GM12864 (cell line): ENCODE measurements around the gene CBLN4.

Experiments used
- DNase-seq: peaks from one replicate; pipeline ENCODE4 v3.0.0-alpha.2; 2011; ENCODE audit warnings: low read depth
- H3K4me3 ChIP-seq: 2 replicates; pipeline ENCODE4 v1.5.1; 2011; ENCODE audit warnings: mild to moderate bottlenecking, low read depth, low read length, control low read depth
- TF ChIP-seq, protein P1 (sequence below): IDR thresholded peaks from 2 replicates; pipeline ENCODE4 v1.5.1; 2011; ENCODE audit warnings: low read depth, mild to moderate bottlenecking, moderate library complexity, low read length, control low read depth, inconsistent platforms; ENCODE audit errors: missing control alignments

The CBLN4 gene

DNA sequence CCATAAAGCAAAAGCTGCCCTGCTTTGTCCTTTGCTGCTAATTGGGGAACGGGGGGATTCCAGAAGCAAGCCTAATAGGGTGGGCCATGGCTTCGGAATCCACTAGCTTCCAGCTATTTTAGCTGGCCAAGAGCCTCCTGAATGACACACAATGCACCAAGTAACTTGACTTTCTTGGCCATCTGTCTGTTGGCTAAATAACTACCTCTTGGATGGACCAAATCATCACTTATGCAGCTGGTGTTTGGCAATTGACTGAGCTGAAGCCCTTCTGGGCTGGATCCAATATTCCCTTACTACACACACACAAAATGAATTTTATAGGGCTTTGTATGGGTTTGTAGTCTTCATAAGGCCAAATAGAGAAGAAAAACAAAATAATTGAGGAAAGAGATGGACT, 8.8 kb upstream of the CBLN4 start:
- H3K4me3 ChIP-seq: no peak overlapping the region
- no peak for DNase-seq

DNA sequence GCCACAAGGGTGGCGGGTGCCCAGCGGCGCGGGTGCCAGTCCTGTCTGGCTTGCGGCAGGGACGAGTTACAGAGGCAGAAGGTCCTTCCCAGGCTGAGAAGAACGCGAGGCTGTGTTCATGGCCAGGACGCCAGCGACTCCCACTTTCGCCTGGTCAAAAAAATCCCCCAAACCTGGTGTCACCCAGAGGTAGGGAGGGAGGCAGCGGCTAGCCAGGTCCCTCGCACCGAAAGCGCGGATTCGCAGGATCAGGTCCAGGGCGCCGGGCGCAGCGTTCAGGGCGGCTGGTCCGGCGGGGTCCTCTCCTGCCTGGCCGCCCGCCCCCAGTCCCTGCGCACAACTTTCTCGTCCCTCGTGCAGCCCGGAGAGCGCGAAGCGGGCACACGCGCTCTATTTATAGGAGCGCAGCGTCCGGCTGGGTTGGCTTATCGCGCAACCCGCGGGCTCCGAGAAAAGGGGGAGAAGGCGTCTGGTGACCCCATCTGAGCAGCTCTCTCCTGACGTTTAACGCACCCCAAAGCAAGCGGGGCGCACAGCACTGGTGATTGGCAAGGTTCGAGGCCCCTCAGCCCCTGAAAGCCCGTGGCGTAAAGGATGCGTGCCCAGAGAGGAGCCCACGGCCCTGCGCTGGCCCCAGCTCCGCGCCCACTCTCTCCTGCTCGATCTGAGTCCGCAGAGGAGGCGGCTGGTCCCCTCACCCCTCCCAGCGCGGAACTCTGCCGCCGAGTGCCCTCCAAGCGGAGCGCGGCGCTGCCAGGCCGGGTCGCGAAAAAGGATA, 519 bp downstream of the CBLN4 start:
- DNase-seq: no peak
- H3K4me3 ChIP-seq: no peak overlapping the region
- TF ChIP-seq, protein P1, sequence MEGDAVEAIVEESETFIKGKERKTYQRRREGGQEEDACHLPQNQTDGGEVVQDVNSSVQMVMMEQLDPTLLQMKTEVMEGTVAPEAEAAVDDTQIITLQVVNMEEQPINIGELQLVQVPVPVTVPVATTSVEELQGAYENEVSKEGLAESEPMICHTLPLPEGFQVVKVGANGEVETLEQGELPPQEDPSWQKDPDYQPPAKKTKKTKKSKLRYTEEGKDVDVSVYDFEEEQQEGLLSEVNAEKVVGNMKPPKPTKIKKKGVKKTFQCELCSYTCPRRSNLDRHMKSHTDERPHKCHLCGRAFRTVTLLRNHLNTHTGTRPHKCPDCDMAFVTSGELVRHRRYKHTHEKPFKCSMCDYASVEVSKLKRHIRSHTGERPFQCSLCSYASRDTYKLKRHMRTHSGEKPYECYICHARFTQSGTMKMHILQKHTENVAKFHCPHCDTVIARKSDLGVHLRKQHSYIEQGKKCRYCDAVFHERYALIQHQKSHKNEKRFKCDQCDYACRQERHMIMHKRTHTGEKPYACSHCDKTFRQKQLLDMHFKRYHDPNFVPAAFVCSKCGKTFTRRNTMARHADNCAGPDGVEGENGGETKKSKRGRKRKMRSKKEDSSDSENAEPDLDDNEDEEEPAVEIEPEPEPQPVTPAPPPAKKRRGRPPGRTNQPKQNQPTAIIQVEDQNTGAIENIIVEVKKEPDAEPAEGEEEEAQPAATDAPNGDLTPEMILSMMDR: no peak

More for the DNA sequence above, 8.8 kb upstream of the CBLN4 start:
- TF ChIP-seq, protein P1: no peak

- no peak overlapping the region for H3K4me3 ChIP-seq
- DNase-seq: no peak
- TF ChIP-seq, protein P1: no peak
Observed at GRCh38 chr20:56004007-56004406, 1.3 kb downstream of the CBLN4 start.

DNA sequence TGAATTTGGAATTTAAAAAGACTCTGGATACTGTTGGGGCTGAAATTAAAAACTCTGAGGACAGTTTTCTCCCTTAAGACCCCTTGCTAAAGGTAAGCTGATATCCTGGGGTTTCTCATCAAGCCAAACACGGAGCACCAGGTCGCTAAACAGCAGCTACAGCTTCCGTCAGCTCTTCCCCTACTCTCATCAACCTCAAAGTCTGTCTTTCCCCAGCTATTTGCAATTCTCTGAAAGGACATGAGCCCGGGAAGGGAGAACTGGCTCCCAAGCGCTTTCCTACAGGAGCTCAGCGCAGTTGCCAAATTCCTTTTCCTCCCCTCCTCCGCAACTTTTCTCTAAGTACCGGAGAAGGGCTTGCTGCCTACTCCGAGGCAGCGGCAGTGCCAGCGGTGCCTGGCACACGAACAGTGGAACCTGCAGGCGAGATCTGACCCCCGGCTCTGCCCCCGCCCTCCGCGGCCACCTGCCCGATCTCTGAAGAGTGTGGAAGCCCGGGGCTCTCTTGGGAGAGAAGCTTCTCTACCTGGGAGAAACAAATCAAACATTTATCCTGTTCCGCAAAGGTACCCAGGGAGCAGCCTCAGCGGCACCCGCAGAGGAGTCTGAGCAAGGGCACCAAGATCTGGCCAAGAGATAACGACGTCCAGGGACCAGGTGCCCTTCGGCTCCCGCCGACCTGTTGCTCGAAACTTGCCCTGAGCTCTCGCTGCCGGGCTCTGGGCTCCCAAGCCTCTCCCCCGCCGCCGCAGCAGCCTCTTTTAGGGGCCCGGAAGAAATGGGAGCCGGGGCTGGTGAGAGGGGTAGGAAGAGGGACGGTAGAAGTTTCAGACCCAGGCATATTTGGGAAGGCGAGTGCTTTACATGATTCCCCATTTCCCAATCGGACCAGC, 2.2 kb downstream of the CBLN4 start:
- no peak overlapping the region for H3K4me3 ChIP-seq
- TF ChIP-seq, protein P1: no peak
- DNase-seq: no peak

DNA sequence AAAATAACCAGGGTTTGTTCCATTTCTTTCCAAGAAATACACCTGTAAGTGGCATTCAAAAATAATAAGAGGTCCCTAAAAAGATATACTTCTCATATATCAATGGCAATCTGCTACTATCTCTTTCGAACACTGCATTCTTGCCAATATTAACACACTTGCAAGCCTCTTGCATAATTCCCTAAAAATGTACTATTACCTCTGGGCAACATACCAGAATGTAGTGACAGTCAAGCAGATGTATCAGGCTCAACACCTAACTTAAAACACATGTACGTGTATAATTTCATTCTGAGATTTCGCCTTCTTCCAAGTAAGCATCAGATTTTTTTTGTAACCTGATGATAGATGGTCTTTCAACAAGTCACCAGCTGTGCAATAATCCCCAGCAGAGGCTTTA, 3.4 kb downstream of the CBLN4 start:
- no peak overlapping the region for H3K4me3 ChIP-seq
- TF ChIP-seq, protein P1: no peak
- no peak for DNase-seq

- DNase-seq: no peak
- H3K4me3 ChIP-seq: no peak overlapping the region
- TF ChIP-seq, protein P1: no peak
Observed at GRCh38 chr20:56001106-56001785, 4.1 kb downstream of the CBLN4 start.
